Smooth muscle cell (in vitro differentiated cells): Measurements from ENCODE around the gene CASP8. TPM values are rescaled to one million over a fixed set of nuclear protein-coding genes. Genes with fewer than 3 reads are reported as not detected.

Experiments used
- DNase-seq: peaks from one replicate; lab custom pipeline; 2025; ENCODE audit not compliant: unreplicated experiment; lab: John Stamatoyannopoulos, UW
- H2AFZ ChIP-seq: fragments of 200-600 bp; sonication (generic); 2 replicates; pipeline ENCODE4 v1.6.0; 2016; ENCODE audit warnings: antibody characterized with exemption, low read depth, mild to moderate bottlenecking
- H3F3A ChIP-seq: fragments of 200-600 bp; sonication (generic); 2 replicates; pipeline ENCODE4 v1.6.0; 2017; ENCODE audit warnings: antibody characterized with exemption, low read depth
- H3K27ac ChIP-seq: fragments of 200-600 bp; sonication (generic); 2 replicates; pipeline ENCODE4 v1.5.1; 2016; ENCODE audit warnings: low read depth, mild to moderate bottlenecking
- H3K27me3 ChIP-seq: fragments of 200-600 bp; sonication (generic); 2 replicates; pipeline ENCODE4 v1.6.1; 2016; ENCODE audit warnings: low read depth, mild to moderate bottlenecking
- H3K36me3 ChIP-seq: fragments of 200-600 bp; sonication (generic); 2 replicates; pipeline ENCODE4 v1.5.1; 2016; ENCODE audit warnings: low read depth
- H3K4me1 ChIP-seq: fragments of 200-600 bp; sonication (generic); 2 replicates; pipeline ENCODE4 v1.5.1; 2016; ENCODE audit warnings: low read depth
- H3K4me2 ChIP-seq: fragments of 200-600 bp; sonication (generic); 2 replicates; pipeline ENCODE4 v1.6.0; 2016; ENCODE audit warnings: mild to moderate bottlenecking
- H3K4me3 ChIP-seq: fragments of 200-600 bp; sonication (generic); 2 replicates; pipeline ENCODE4 v1.5.1; 2016; ENCODE audit warnings: mild to moderate bottlenecking
- H3K79me2 ChIP-seq: fragments of 200-600 bp; sonication (generic); 2 replicates; pipeline ENCODE4 v1.6.0; 2016; ENCODE audit warnings: low read depth, mild to moderate bottlenecking
- H3K9ac ChIP-seq: fragments of 200-600 bp; sonication (generic); 2 replicates; pipeline ENCODE4 v1.6.0; 2016; ENCODE audit warnings: low read depth
- H3K9me3 ChIP-seq: fragments of 200-600 bp; sonication (generic); replicated peaks from 2 replicates; pipeline ENCODE4 v1.5.1; 2016; ENCODE audit warnings: low read depth
- H4K20me1 ChIP-seq: fragments of 200-600 bp; sonication (generic); 2 replicates; pipeline ENCODE4 v1.6.0; 2016; ENCODE audit warnings: low read depth
- WGBS: methylation state at CpG from one replicate; pipeline ENCODE4 v1.1.7; 2016; ENCODE audit warnings: low lambda C conversion rate; 5-methylcytosine and 5-hydroxymethylcytosine counted together
- polyA plus RNA-seq: library from polyadenylated mRNA; unstranded; fragments of >200 nt; fragmentation: Nextera tagmentation; extraction: Ambion mirVana; gene quantifications from 2 replicates; pipeline ENCODE4 v1.2.1, GENCODE V29; 2016
- total RNA-seq: library from RNA; depleted of rRNA; stranded (reverse); fragments of >200 nt; gene quantifications from 2 replicates; pipeline ENCODE4 v1.2.3, GENCODE V29; 2014
- TF ChIP-seq, protein P1 (sequence below): fragments of 200-600 bp; sonication (generic); IDR thresholded peaks from 2 replicates; pipeline ENCODE4 v1.5.1; 2017; ENCODE audit warnings: borderline replicate concordance, mild to moderate bottlenecking, antibody characterized with exemption; ENCODE audit not compliant: insufficient read depth, poor library complexity, severe bottlenecking

Gene CASP8
- total and polyA plus RNA-seq, 2 experiments from 2014 or later = 5.7 to 12.9 TPM

GRCh38 chr2:201242571-201243277 is 17.6 kb upstream of the CASP8 start:
- Histone ChIP-seq H3K27me3 (no peaks in the 10 kb centered on the region), H3K27ac (no peak overlapping the region), H4K20me1 (no peaks in the 10 kb centered on the region), H3K4me1 (no peaks in the 10 kb centered on the region), H2AFZ (no peak overlapping the region), H3K9me3 (no peaks in the 10 kb centered on the region), H3K79me2 (no peaks in the 10 kb centered on the region), H3K4me3 (no peak overlapping the region), H3K4me2 (no peak overlapping the region), H3K36me3 (no peaks in the 10 kb centered on the region), H3F3A (no peaks in the 10 kb centered on the region), H3K9ac (no peak overlapping the region)
- TF ChIP-seq, protein P1, sequence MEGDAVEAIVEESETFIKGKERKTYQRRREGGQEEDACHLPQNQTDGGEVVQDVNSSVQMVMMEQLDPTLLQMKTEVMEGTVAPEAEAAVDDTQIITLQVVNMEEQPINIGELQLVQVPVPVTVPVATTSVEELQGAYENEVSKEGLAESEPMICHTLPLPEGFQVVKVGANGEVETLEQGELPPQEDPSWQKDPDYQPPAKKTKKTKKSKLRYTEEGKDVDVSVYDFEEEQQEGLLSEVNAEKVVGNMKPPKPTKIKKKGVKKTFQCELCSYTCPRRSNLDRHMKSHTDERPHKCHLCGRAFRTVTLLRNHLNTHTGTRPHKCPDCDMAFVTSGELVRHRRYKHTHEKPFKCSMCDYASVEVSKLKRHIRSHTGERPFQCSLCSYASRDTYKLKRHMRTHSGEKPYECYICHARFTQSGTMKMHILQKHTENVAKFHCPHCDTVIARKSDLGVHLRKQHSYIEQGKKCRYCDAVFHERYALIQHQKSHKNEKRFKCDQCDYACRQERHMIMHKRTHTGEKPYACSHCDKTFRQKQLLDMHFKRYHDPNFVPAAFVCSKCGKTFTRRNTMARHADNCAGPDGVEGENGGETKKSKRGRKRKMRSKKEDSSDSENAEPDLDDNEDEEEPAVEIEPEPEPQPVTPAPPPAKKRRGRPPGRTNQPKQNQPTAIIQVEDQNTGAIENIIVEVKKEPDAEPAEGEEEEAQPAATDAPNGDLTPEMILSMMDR = no peak
- no peak for DNase-seq

- Histone ChIP-seq H3K9ac (no peak overlapping the region), H3K9me3 (no peaks in the 10 kb centered on the region), H3K79me2 (no peaks in the 10 kb centered on the region), H3K27ac (no peak overlapping the region), H3K36me3 (no peaks in the 10 kb centered on the region), H3K4me2 (no peak overlapping the region), H2AFZ (no peak overlapping the region), H4K20me1 (no peaks in the 10 kb centered on the region), H3K4me1 (no peaks in the 10 kb centered on the region), H3K4me3 (no peak overlapping the region), H3F3A (no peaks in the 10 kb centered on the region), H3K27me3 (no peaks in the 10 kb centered on the region)
- TF ChIP-seq, protein P1 = no peak
- WGBS = 93% methylated on average over 5 of the region's 5 CpGs
- DNase-seq = no peak
These were observed 15.5 kb upstream of the CASP8 start for GRCh38 chr2:201244829-201245228.

GRCh38 chr2:201246280-201246679 is 14.1 kb upstream of the CASP8 start:
- no peaks in the 10 kb centered on the region for H4K20me1 ChIP-seq
- WGBS = 88% methylated on average over 4 of the region's 4 CpGs
- TF ChIP-seq, protein P1 = no peak

DNA sequence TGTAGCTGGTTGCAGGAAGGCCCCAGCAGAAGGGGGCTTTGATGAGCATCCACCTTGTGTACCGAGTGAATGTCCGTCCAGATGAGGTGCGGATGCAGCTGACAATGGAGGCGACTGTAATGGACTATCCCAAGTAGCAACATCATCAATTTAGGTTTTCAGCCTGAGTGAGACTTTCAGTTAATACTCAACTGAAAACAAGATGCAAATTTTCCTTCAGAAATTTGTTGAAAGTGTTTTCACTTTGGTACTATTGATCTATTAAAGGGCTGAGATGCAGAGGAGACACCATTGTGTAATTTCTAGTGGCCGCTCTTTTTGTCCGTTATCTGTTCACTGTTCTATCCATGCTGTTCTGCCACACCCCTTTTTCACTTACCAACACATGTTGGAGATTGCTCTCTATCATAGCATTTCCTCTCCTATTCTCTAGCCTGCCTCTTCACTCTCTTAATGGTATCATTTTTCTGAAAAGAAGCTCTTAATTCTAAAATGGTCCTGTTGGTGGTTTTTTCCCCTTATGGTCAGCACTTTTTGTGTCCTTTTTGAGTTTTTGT is 12.0 kb upstream of the CASP8 start:
- Histone ChIP-seq H3F3A (no peaks in the 10 kb centered on the region), H3K36me3 (no peaks in the 10 kb centered on the region), H3K4me2 (no peak overlapping the region), H3K27ac (no peak overlapping the region), H3K9me3 (no peaks in the 10 kb centered on the region), H3K4me3 (no peak overlapping the region), H3K27me3 (no peaks in the 10 kb centered on the region), H3K79me2 (no peaks in the 10 kb centered on the region), H3K4me1 (no peaks in the 10 kb centered on the region), H4K20me1 (no peaks in the 10 kb centered on the region), H3K9ac (no peak overlapping the region), H2AFZ (no peak overlapping the region)
- DNase-seq = no peak
- TF ChIP-seq, protein P1 = no peak
- WGBS = 97% methylated on average over 6 of the region's 6 CpGs

More at GRCh38 chr2:201246280-201246679, 14.1 kb upstream of the CASP8 start:
- H3K4me2 ChIP-seq = no peak overlapping the region
- no peaks in the 10 kb centered on the region for H3K79me2 ChIP-seq
- H3K4me1 ChIP-seq = no peaks in the 10 kb centered on the region
- no peak overlapping the region for H3K4me3 ChIP-seq
- DNase-seq = no peak
- no peak overlapping the region for H3K9ac ChIP-seq
- no peaks in the 10 kb centered on the region for H3K9me3 ChIP-seq
- no peak overlapping the region for H3K27ac ChIP-seq
- no peaks in the 10 kb centered on the region for H3K36me3 ChIP-seq
- no peak overlapping the region for H2AFZ ChIP-seq
- no peaks in the 10 kb centered on the region for H3F3A ChIP-seq
- no peaks in the 10 kb centered on the region for H3K27me3 ChIP-seq
